ENCODE measurements around the gene STAT3.

The STAT3 gene

DNA sequence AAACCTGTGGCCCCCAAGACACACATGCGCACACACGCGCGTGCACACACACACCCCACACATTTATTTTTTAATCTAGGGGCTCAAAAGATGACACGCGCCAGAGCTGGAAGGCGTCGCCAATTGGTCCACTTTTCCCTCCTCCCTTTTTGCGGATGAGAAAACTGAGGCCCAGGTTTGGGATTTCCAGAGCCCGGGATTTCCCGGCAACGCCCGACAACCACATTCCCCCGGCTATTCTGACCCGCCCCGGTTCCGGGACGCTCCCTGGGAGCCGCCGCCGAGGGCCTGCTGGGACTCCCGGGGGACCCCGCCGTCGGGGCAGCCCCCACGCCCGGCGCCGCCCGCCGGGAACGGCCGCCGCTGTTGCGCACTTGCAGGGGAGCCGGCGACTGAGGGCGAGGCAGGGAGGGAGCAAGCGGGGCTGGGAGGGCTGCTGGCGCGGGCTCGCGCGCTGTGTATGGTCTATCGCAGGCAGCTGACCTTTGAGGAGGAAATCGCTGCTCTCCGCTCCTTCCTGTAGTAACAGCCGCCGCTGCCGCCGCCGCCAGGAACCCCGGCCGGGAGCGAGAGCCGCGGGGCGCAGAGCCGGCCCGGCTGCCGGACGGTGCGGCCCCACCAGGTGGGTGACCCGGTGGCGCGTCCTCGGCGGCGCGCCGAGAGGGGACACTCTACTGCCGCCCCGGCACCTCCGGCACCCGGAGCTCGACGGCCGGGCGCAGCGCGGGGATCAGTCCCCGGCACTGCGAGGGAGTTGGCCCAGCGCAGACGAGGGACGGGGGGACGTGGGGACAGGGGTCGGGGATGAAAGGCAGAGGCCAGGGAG, 100.1 kb downstream of the STAT3 start, which contains the start of gene STAT5A:
Gene STAT5A (plus strand): TSS at position 522 of the 826 bp plus-strand sequence. CDS start 914 bp downstream, outside the sequence.
- H3K27ac ChIP-seq (ENCODE audit: low read length): peak within 1 kb of the TSS; percentile 85
- H3K4me1 ChIP-seq (ENCODE audit: control insufficient read depth in 1 of 2, insufficient read depth in 2 of 2, low read length in 2 of 2): peaks cover 3 to 31% of the 10 kb centered on the region in 2 donors
- no peaks in the 10 kb centered on the region for H3K27me3 ChIP-seq (ENCODE audit: low read depth, low read length)
- peak within 1 kb of the TSS; percentile 59 to 69 for H3K4me3 ChIP-seq (ENCODE audit: low read depth in 1 of 2, low read length in 2 of 2)
- peaks cover 0 to under 1% of the 10 kb centered on the region in 2 donors for H3K36me3 ChIP-seq (ENCODE audit: control insufficient read depth in 1 of 2, insufficient read depth in 2 of 2, low read length in 2 of 2)
- H3K9me3 ChIP-seq (ENCODE audit: control insufficient read depth in 1 of 2, low read length in 2 of 2): no peaks in the 10 kb centered on the region

DNA sequence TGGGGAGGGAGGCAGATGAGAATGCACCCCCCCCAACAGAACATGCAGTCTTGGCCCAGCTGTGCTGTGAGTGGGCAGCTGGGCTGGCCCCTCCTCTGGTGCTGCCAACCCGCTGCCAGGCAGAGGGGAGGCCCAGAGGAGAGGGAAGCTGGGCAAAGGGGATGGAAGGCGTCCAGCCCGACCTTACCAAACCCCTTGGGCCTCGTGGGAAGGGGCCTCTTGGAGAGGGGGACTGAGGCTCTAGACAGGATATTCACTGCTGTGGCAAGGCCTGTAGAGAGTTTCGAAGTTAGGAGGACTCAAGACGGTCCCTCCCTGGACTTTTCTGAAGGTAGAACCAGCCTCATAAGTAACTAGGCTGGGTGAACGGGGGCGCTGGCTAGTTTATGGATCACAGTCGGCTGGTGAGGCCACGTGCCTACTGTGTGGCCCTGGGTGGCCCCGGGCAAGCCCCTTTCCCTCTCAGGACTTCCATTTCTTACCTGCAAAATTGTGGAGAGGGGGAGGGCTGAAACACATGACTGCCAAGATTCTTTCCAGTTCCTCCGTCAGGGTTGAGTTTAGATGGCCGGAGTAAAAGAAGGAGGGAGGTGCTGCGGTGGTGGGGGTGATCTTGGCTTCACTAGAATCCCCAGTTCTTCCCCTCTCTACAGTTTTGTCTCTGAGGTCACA, 100.8 kb downstream of the STAT3 start:
- H3K27me3 ChIP-seq (ENCODE audit: low read depth, low read length): no peaks in the 10 kb centered on the region
- H3K36me3 ChIP-seq (ENCODE audit: control insufficient read depth in 1 of 2, insufficient read depth in 2 of 2, low read length in 2 of 2): no peaks in the 10 kb centered on the region
- no peaks in the 10 kb centered on the region for H3K9me3 ChIP-seq (ENCODE audit: control insufficient read depth in 1 of 2, low read length in 2 of 2)
- H3K4me1 ChIP-seq (ENCODE audit: control insufficient read depth in 1 of 2, insufficient read depth in 2 of 2, low read length in 2 of 2): peaks cover 3 to 31% of the 10 kb centered on the region in 2 donors
- peak overlapping the region; percentile 85 for H3K27ac ChIP-seq (ENCODE audit: low read length)
- peak overlapping the region; percentile 59 to 69 for H3K4me3 ChIP-seq (ENCODE audit: low read depth in 1 of 2, low read length in 2 of 2)

DNA sequence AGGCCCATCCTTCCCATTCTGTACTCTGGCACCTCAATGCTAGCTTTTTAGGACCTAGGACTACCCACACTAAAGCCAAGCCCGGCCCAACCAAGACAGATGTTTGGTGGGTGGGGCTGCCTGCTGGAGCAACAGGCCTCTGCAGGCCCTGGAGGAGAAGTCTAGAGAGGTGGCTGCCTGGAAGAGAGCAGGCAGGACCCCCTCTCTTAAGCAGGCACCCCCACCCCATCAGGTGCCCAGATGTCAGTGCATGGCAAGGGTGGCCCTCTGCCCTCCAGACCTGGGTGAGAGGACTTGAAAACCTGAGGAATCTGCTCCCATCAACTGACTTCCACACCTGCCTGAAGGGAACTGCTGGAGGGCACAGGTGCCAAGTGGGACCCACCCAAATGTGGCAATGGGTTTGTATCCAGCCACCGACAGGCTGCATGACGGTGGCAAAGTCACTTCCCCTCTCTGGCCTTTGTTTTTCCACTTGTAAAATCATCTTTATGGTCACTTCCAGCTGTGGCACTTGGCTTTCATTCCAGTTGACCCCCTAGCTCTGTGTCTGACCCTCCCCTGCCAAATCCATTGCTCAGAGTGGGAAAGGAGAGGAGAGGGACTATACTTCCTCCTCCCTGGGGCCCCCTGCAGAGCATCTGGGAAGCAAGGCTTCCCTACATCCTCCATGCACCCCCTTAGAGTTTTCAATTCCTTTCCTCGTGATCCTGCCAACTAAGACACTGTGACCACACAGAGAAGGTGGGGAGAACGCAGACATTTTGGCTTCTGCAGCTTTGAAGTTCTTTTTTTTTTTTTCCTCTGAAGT, 101.6 kb downstream of the STAT3 start:
- Histone ChIP-seq H3K9me3 (ENCODE audit: control insufficient read depth in 1 of 2, low read length in 2 of 2) (no peaks in the 10 kb centered on the region), H3K36me3 (ENCODE audit: control insufficient read depth in 1 of 2, insufficient read depth in 2 of 2, low read length in 2 of 2) (no peaks in the 10 kb centered on the region), H3K27me3 (ENCODE audit: low read depth, low read length) (no peaks in the 10 kb centered on the region), H3K27ac (ENCODE audit: low read length) (peak overlapping the region; percentile 85), H3K4me1 (ENCODE audit: control insufficient read depth in 1 of 2, insufficient read depth in 2 of 2, low read length in 2 of 2) (peaks cover 3 to 31% of the 10 kb centered on the region in 2 donors), H3K4me3 (ENCODE audit: low read depth in 1 of 2, low read length in 2 of 2) (peak overlapping the region; percentile 34 to 69)

DNA sequence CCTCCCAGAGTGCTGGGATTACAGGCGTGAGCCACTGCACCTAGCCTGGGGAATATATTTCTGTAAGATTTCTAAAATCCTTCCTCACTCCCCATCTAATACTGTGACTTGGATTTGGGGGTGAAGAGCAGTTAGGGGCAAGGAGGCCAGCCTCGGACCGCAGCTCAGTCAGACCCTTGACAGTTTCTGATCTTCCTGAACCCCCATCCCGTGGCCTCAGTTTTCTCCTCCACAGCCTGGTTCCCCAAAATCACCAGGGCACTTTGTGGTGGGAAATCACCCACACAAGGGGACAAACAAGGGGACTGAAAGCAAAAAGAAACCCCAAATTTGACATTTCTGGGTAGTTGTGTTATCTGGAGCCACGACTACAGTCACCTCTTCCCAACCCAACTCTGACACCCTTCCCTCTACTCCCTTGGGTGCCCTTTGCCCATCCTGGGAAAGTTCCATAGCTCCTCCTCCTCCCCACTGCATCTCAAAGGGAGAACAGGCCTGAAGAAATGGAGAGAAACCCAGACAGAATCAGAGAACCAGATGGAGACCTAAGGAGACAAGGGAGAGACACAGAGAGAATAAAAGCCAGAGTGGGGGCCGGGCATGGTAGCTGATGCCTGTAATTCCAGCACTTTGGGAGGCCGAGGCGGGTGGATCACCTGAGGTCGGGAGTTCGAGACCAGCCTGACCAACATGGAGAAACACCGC, 102.7 kb downstream of the STAT3 start:
- peaks cover 3 to 31% of the 10 kb centered on the region in 2 donors for H3K4me1 ChIP-seq (ENCODE audit: control insufficient read depth in 1 of 2, insufficient read depth in 2 of 2, low read length in 2 of 2)
- H3K27me3 ChIP-seq (ENCODE audit: low read depth, low read length): no peaks in the 10 kb centered on the region
- H3K4me3 ChIP-seq (ENCODE audit: low read depth in 1 of 2, low read length in 2 of 2): no peak overlapping the region
- no peaks in the 10 kb centered on the region for H3K9me3 ChIP-seq (ENCODE audit: control insufficient read depth in 1 of 2, low read length in 2 of 2)
- H3K27ac ChIP-seq (ENCODE audit: low read length): no peak overlapping the region
- H3K36me3 ChIP-seq (ENCODE audit: control insufficient read depth in 1 of 2, insufficient read depth in 2 of 2, low read length in 2 of 2): no peaks in the 10 kb centered on the region

DNA sequence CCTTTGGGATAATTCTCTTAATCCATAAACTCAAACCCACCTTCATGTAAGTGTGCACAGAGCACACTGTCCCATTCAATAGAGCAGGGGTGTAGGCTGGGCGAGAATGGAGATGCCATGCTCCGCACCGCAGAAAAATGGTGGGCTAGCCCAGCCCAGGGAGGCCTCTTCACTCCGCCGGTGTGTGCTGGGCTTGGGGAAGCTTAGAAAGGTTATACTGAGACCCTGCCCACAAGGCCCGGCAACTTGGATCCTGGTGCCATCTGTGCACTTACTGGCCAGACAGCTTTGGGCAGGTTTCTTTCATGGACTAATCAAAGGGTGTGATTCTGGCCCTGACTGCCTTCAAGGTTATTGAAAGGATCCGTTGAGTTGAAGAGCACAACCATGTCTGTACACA, 103.7 kb downstream of the STAT3 start:
- Histone ChIP-seq H3K27ac (ENCODE audit: low read length) (no peak overlapping the region), H3K9me3 (ENCODE audit: control insufficient read depth in 1 of 2, low read length in 2 of 2) (no peaks in the 10 kb centered on the region), H3K27me3 (ENCODE audit: low read depth, low read length) (no peaks in the 10 kb centered on the region), H3K4me1 (ENCODE audit: control insufficient read depth in 1 of 2, insufficient read depth in 2 of 2, low read length in 2 of 2) (peaks cover 3 to 23% of the 10 kb centered on the region in 2 donors), H3K36me3 (ENCODE audit: control insufficient read depth in 1 of 2, insufficient read depth in 2 of 2, low read length in 2 of 2) (no peaks in the 10 kb centered on the region), H3K4me3 (ENCODE audit: low read depth in 1 of 2, low read length in 2 of 2) (no peak overlapping the region)

DNA sequence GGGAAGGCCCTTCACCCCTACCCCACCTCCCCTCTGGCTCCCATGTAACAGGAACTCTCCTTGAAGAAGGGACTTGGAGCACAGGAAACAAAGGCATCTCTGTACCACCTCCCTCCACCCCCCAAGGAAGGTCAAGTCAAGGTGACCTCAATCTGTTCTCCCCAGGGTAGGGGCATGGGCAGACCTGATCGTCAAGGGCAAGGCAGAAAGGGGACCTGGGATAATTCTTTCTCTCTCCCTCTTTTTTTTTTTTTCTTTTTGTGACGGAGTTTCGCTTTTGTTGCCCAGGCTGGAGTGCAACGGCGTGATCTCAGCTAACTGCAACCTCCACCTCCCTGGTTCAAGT, 104.2 kb downstream of the STAT3 start:
- Histone ChIP-seq H3K27me3 (ENCODE audit: low read depth, low read length) (no peaks in the 10 kb centered on the region), H3K4me3 (ENCODE audit: low read depth in 1 of 2, low read length in 2 of 2) (no peak overlapping the region), H3K9me3 (ENCODE audit: control insufficient read depth in 1 of 2, low read length in 2 of 2) (no peaks in the 10 kb centered on the region), H3K4me1 (ENCODE audit: control insufficient read depth in 1 of 2, insufficient read depth in 2 of 2, low read length in 2 of 2) (peaks cover 3 to 18% of the 10 kb centered on the region in 2 donors), H3K36me3 (ENCODE audit: control insufficient read depth in 1 of 2, insufficient read depth in 2 of 2, low read length in 2 of 2) (no peaks in the 10 kb centered on the region), H3K27ac (ENCODE audit: low read length) (no peak overlapping the region)

DNA sequence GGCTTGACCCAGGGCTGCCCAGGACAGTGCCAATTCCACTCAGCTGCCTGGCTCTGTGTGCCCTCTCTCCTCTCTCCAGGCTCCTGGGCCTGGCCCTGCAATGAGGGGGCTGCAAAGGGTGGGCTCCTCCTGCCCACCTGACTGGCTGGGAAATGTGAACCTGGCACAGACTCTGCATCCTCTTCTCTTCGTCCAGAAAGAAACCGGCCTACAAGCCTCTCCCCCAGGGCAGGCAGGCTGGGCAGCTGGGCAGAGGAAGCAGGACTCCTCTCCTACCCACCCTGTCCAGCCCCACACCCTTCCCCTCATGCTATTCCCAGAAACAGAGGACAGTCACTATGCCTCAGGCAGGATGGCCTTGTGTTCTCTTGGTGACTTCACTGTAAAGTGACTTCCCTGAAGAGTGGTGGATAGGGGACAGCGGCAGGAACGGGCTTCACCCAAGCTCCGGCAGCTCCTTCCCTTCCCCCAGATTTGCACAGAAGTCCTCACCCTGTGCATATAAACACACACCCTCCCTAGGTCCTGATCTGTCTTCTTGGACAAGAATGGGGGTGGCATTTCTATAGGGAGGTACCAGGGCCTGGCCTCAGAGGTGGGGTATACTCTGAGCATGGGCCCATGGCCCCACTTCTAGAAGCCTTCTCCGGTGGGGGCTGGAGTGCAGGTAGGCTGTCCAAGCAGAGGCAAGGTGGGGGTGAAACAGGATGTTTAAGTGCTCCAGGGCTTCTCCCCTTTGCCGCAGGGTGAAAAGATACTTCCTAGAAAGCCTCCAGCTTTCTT, 104.8 kb downstream of the STAT3 start:
- Histone ChIP-seq H3K27me3 (ENCODE audit: low read depth, low read length) (no peaks in the 10 kb centered on the region), H3K9me3 (ENCODE audit: control insufficient read depth in 1 of 2, low read length in 2 of 2) (no peaks in the 10 kb centered on the region), H3K4me1 (ENCODE audit: control insufficient read depth in 1 of 2, insufficient read depth in 2 of 2, low read length in 2 of 2) (peaks cover 3 to 16% of the 10 kb centered on the region in 2 donors), H3K4me3 (ENCODE audit: low read depth in 1 of 2, low read length in 2 of 2) (no peak overlapping the region), H3K36me3 (ENCODE audit: control insufficient read depth in 1 of 2, insufficient read depth in 2 of 2, low read length in 2 of 2) (no peaks in the 10 kb centered on the region), H3K27ac (ENCODE audit: low read length) (no peak overlapping the region)

DNA sequence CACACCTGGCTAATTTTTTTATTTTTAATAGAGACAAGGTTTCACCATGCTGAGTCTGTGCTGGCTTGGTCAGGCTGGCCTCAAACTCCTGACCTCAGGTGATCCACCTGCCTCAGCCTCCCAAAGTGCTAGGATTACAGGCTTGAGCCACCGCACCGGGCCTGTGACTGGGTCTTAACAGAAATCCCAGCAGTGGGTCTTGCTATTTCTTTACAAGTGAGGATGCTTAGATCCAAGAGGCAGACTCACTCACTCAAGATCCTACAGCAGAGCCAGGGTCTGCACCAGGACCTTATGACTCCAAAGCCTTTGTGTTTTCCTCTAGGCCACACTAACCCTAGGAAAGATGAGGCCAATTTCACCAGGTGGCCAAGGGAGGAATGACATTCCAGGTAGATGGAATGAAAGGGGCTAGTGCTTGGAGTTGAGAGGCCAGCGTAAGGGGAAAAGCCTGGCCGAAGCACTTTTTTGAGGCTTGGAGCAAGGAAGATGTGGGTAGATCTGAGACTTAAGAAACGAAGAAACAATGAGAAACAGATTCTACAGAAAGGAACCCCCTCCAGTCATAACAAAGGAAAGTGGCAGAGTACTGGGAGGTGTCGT, 105.7 kb downstream of the STAT3 start:
- Histone ChIP-seq H3K27me3 (ENCODE audit: low read depth, low read length) (no peaks in the 10 kb centered on the region), H3K36me3 (ENCODE audit: control insufficient read depth in 1 of 2, insufficient read depth in 2 of 2, low read length in 2 of 2) (no peaks in the 10 kb centered on the region), H3K4me1 (ENCODE audit: control insufficient read depth in 1 of 2, insufficient read depth in 2 of 2, low read length in 2 of 2) (peaks cover under 1 to 14% of the 10 kb centered on the region in 2 donors), H3K9me3 (ENCODE audit: control insufficient read depth in 1 of 2, low read length in 2 of 2) (no peaks in the 10 kb centered on the region), H3K27ac (ENCODE audit: low read length) (no peak overlapping the region), H3K4me3 (ENCODE audit: low read depth in 1 of 2, low read length in 2 of 2) (no peak overlapping the region)

DNA sequence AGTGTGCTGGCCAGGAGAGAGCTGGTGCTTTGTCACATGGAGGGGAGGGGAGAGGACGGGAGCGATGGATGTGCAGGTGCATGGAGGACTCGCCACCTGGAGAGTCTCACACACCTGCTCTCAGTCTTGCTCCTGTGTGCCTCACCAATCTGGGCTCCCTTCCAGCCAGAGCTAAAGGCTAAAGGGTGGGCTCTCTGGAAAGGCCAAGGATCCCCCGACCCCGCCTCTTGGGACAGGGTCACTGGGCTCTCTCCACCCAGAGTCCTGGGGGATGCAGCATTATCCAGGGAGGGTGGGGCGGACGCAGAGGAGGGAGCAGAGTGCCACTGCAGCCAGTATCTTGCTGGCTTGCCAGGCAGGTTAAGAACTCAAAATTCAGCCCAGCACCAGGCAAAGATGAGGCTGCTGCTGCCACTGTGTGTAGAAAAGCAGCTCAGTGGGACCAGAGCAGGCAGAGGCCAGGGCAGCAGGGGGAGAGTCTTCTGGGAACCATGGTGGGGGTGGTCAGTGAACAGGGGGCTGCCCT, 106.6 kb downstream of the STAT3 start:
- H3K4me3 ChIP-seq (ENCODE audit: low read depth in 1 of 2, low read length in 2 of 2): no peak overlapping the region
- no peak overlapping the region for H3K27ac ChIP-seq (ENCODE audit: low read length)
- peaks cover 0 to 12% of the 10 kb centered on the region in 2 donors for H3K4me1 ChIP-seq (ENCODE audit: control insufficient read depth in 1 of 2, insufficient read depth in 2 of 2, low read length in 2 of 2)
- H3K36me3 ChIP-seq (ENCODE audit: control insufficient read depth in 1 of 2, insufficient read depth in 2 of 2, low read length in 2 of 2): no peaks in the 10 kb centered on the region
- H3K27me3 ChIP-seq (ENCODE audit: low read depth, low read length): no peaks in the 10 kb centered on the region
- H3K9me3 ChIP-seq (ENCODE audit: control insufficient read depth in 1 of 2, low read length in 2 of 2): no peaks in the 10 kb centered on the region
